GM18508 (cell line): ENCODE results near the gene ADAT3.

Experiments used
- ATAC-seq: cut with Tn5 transposase; IDR thresholded peaks from one replicate; pipeline ENCODE4 v1.9.1; 2021; ENCODE audit warnings: moderate number of reproducible peaks; ENCODE audit not compliant: insufficient read depth, unreplicated experiment

ADAT3 gene

GRCh38 chr19:1911098-1911497 is 5.9 kb downstream of the ADAT3 start:
- no peak for ATAC-seq

GRCh38 chr19:1911995-1912394 is 6.8 kb downstream of the ADAT3 start:
- no peak for ATAC-seq

- ATAC-seq, result no peak
These were observed 7.7 kb downstream of the ADAT3 start for GRCh38 chr19:1912760-1913505.

GRCh38 chr19:1913781-1914577 is 8.8 kb downstream of the ADAT3 start:
- no peak for ATAC-seq

- no peak for ATAC-seq
These were observed 9.7 kb downstream of the ADAT3 start for GRCh38 chr19:1914826-1915341.

- no peak for ATAC-seq
These were observed 11.9 kb downstream of the ADAT3 start for GRCh38 chr19:1917146-1917545.

- no peak for ATAC-seq
These were observed 12.7 kb downstream of the ADAT3 start for GRCh38 chr19:1917926-1918325.

GRCh38 chr19:1918975-1919374 is 13.8 kb downstream of the ADAT3 start:
- ATAC-seq, result no peak

GRCh38 chr19:1920644-1921043 is 15.4 kb downstream of the ADAT3 start:
- ATAC-seq, result no peak

- no peak for ATAC-seq
These were observed 16.1 kb downstream of the ADAT3 start for GRCh38 chr19:1921326-1921725.

- no peak for ATAC-seq
These were observed 16.6 kb downstream of the ADAT3 start for GRCh38 chr19:1921825-1922224.

- ATAC-seq, result no peak
These were observed 17.6 kb downstream of the ADAT3 start for GRCh38 chr19:1922803-1923202.

GRCh38 chr19:1923319-1923718 is 18.1 kb downstream of the ADAT3 start:
- no peak for ATAC-seq

GRCh38 chr19:1924320-1924961 is 19.2 kb downstream of the ADAT3 start:
- ATAC-seq, result no peak

- no peak for ATAC-seq
These were observed 20.3 kb downstream of the ADAT3 start for GRCh38 chr19:1925544-1925943.

- ATAC-seq, result no peak
These were observed 24.0 kb downstream of the ADAT3 start for GRCh38 chr19:1929021-1929742.

GRCh38 chr19:1931445-1931844 is 26.2 kb downstream of the ADAT3 start:
- no peak for ATAC-seq

GRCh38 chr19:1932395-1932794 is 27.2 kb downstream of the ADAT3 start:
- no peak for ATAC-seq

GRCh38 chr19:1933244-1933643 is 28.0 kb downstream of the ADAT3 start:
- ATAC-seq, result no peak

- no peak for ATAC-seq
These were observed 28.7 kb downstream of the ADAT3 start for GRCh38 chr19:1933942-1934341.
